IMR-90 (cell line): ENCODE data around the gene TNIP2. TPM values are rescaled to one million over a fixed set of nuclear protein-coding genes. Genes with fewer than 3 reads are reported as not detected.

Experiments
- ATAC-seq: fragments of 200-7000 bp; cut with Tn5 transposase; 2 replicates; pipeline ENCODE4 v1.9.1; 2020; ENCODE audit warnings: low read depth, mild to moderate bottlenecking, moderate library complexity
- BruUV-seq: library from RNA; stranded (reverse); fragments of 400-500 nt; replicated peaks from 2 replicates; lab custom pipeline; 2021; lab: Mats Ljungman, UMichigan
- CTCF ChIA-PET: fragments of 300-600 bp; formaldehyde crosslinking; extraction: SDS; loops from one replicate; lab custom pipeline; 2021; ENCODE audit warnings: antibody characterized with exemption; lab: Yijun Ruan, JAX
- POLR2A ChIA-PET: fragments of 300-600 bp; sonication (Branson Sonifier 250); formaldehyde crosslinking; loops from one replicate; lab custom pipeline; 2022; ENCODE audit warnings: antibody characterized with exemption; ENCODE audit not compliant: unreplicated experiment; lab: Charles Lee
- DNase-seq: peaks from one replicate; pipeline ENCODE4 v3.0.0; 2013
- H2AFZ ChIP-seq: replicated peaks from 2 replicates; pipeline ENCODE3; 2013; ENCODE audit warnings: low read length, mild to moderate bottlenecking; ENCODE audit not compliant: poor library complexity
- H2AK5ac ChIP-seq: 2 replicates; pipeline ENCODE4 v1.6.1; 2013; ENCODE audit warnings: low read depth, low read length, inconsistent platforms
- H2AK9ac ChIP-seq: replicated peaks from 2 replicates; pipeline ENCODE3; 2013; ENCODE audit warnings: mild to moderate bottlenecking, low read depth, low read length, moderate library complexity; ENCODE audit not compliant: poor library complexity
- H2BK120ac ChIP-seq: 2 replicates; pipeline ENCODE4 v1.6.1; 2013; ENCODE audit warnings: low read depth, low read length, inconsistent platforms
- H2BK15ac ChIP-seq: 3 replicates; pipeline ENCODE4 v1.6.1; 2013; ENCODE audit warnings: low read depth, low read length, inconsistent platforms
- H2BK20ac ChIP-seq: 2 replicates; pipeline ENCODE4 v1.6.1; 2013; ENCODE audit warnings: low read depth, mild to moderate bottlenecking, inconsistent platforms, low read length, moderate library complexity
- H2BK5ac ChIP-seq: 2 replicates; pipeline ENCODE4 v1.6.1; 2013; ENCODE audit warnings: mild to moderate bottlenecking, low read depth, low read length, inconsistent platforms; ENCODE audit not compliant: poor library complexity, severe bottlenecking
- H3K14ac ChIP-seq: replicated peaks from 2 replicates; pipeline ENCODE4 v1.6.1; 2013; ENCODE audit warnings: low read depth, low read length, inconsistent platforms
- H3K18ac ChIP-seq: 2 replicates; pipeline ENCODE4 v1.6.1; 2013; ENCODE audit warnings: low read depth, low read length, control low read depth
- H3K23ac ChIP-seq: 2 replicates; pipeline ENCODE4 v1.6.1; 2013; ENCODE audit warnings: low read depth, low read length, inconsistent platforms
- H3K27ac ChIP-seq: 2 replicates; pipeline ENCODE4 v1.5.1; 2013; ENCODE audit warnings: mild to moderate bottlenecking, control low read depth, low read length; ENCODE audit not compliant: insufficient read depth
- H3K27me3 ChIP-seq: 2 replicates; pipeline ENCODE4 v1.6.1; 2013; ENCODE audit warnings: low read length; ENCODE audit not compliant: control insufficient read depth, insufficient read depth
- H3K36me3 ChIP-seq: 2 replicates; pipeline ENCODE4 v1.6.1; 2013; ENCODE audit warnings: low read length, mixed read lengths; ENCODE audit not compliant: control insufficient read depth, insufficient read depth
- H3K4ac ChIP-seq: 2 replicates; pipeline ENCODE4 v1.6.1; 2013; ENCODE audit warnings: low read depth, low read length, inconsistent platforms
- H3K4me1 ChIP-seq: 2 replicates; pipeline ENCODE4 v1.6.1; 2013; ENCODE audit warnings: low read length, mixed read lengths; ENCODE audit not compliant: control insufficient read depth, insufficient read depth
- H3K4me2 ChIP-seq: 2 replicates; pipeline ENCODE4 v1.6.1; 2013; ENCODE audit warnings: low read depth, mild to moderate bottlenecking, control low read depth, low read length, moderate library complexity
- H3K4me3 ChIP-seq: 2 replicates; pipeline ENCODE4 v1.5.1; 2013; ENCODE audit warnings: low read depth, mild to moderate bottlenecking, control low read depth, low read length, moderate library complexity; ENCODE audit not compliant: insufficient read depth
- H3K56ac ChIP-seq: 2 replicates; pipeline ENCODE4 v1.6.1; 2013; ENCODE audit warnings: low read length, inconsistent platforms; ENCODE audit not compliant: insufficient read depth; ENCODE audit errors: extremely low read depth
- H3K79me1 ChIP-seq, 2 experiments: 2 replicates each; pipeline ENCODE4 v1.6.1; 2013; ENCODE audit warnings: low read length in 2 of 2, inconsistent platforms in 1 of 2, low read depth in 1 of 2
- H3K9ac ChIP-seq: 2 replicates; pipeline ENCODE4 v1.6.1; 2013; ENCODE audit warnings: low read depth, low read length, control low read depth
- H3K9me1 ChIP-seq: 2 replicates; pipeline ENCODE4 v1.6.1; 2013; ENCODE audit warnings: low read length, inconsistent platforms; ENCODE audit not compliant: insufficient read depth
- H3K9me3 ChIP-seq: 2 replicates; pipeline ENCODE4 v1.6.1; 2013; ENCODE audit warnings: low read length; ENCODE audit not compliant: control insufficient read depth, insufficient read depth
- H4K20me1 ChIP-seq: 2 replicates; pipeline ENCODE4 v1.6.1; 2013; ENCODE audit warnings: low read length, inconsistent platforms; ENCODE audit not compliant: insufficient read depth
- H4K5ac ChIP-seq: 2 replicates; pipeline ENCODE4 v1.6.1; 2013; ENCODE audit warnings: mild to moderate bottlenecking, low read depth, low read length, control low read depth
- H4K8ac ChIP-seq, 2 experiments: 2 replicates each; pipeline ENCODE4 v1.6.1; 2013; ENCODE audit warnings: low read depth in 2 of 2, low read length in 2 of 2, control low read depth in 1 of 2, inconsistent platforms in 1 of 2
- H4K91ac ChIP-seq: 2 replicates; pipeline ENCODE4 v1.6.1; 2013; ENCODE audit warnings: low read depth, low read length, inconsistent platforms; ENCODE audit not compliant: insufficient read depth
- BHLHE40 ChIP-seq: fragments of 150-350 bp; IDR thresholded peaks from 2 replicates; pipeline ENCODE4 v1.6.1; 2016; ENCODE audit warnings: mild to moderate bottlenecking, low read depth, low read length
- CEBPB ChIP-seq: IDR thresholded peaks from 2 replicates; pipeline ENCODE4 v1.6.1; 2012; ENCODE audit warnings: low read depth, low read length, improper control_type of control experiment
- FOS ChIP-seq: fragments of 150-350 bp; IDR thresholded peaks from 2 replicates; pipeline ENCODE4 v1.6.1; 2016; ENCODE audit warnings: low read depth, low read length
- MAFK ChIP-seq: IDR thresholded peaks from 2 replicates; pipeline ENCODE4 v1.6.1; 2012; ENCODE audit warnings: low read depth, low read length, improper control_type of control experiment
- MAZ ChIP-seq: IDR thresholded peaks from 2 replicates; pipeline ENCODE4 v1.6.1; 2012; ENCODE audit warnings: low read depth, mild to moderate bottlenecking, low read length, improper control_type of control experiment, moderate library complexity, borderline replicate concordance
- NFE2L2 ChIP-seq: fragments of 150-350 bp; IDR thresholded peaks from 2 replicates; pipeline ENCODE4 v1.6.1; 2016; ENCODE audit warnings: low read depth, mild to moderate bottlenecking, low read length
- RAD21 ChIP-seq: IDR thresholded peaks from 2 replicates; pipeline ENCODE4 v1.6.1; 2012; ENCODE audit warnings: low read length, improper control_type of control experiment
- RFX5 ChIP-seq: IDR thresholded peaks from 2 replicates; pipeline ENCODE4 v1.8.0; 2012; ENCODE audit warnings: low read depth, mild to moderate bottlenecking, low read length, moderate library complexity
- SMC3 ChIP-seq: fragments of 150-350 bp; IDR thresholded peaks from 2 replicates; pipeline ENCODE4 v1.6.1; 2016; ENCODE audit warnings: low read depth, mild to moderate bottlenecking, antibody characterized with exemption, low read length, moderate library complexity
- USF2 ChIP-seq: fragments of 150-350 bp; IDR thresholded peaks from 2 replicates; pipeline ENCODE4 v1.6.1; 2017; ENCODE audit warnings: mild to moderate bottlenecking, antibody characterized with exemption, low read length, low read depth
- WGBS, 2 experiments: methylation state at CpG; one replicate each; pipeline versions ENCODE4 v1.1.5 to v1.1.7; 2013; ENCODE audit warnings: missing lambda C conversion rate in 2 of 2; ENCODE audit not compliant: insufficient read length in 1 of 2; ENCODE audit errors: extremely low coverage in 2 of 2; 5-methylcytosine and 5-hydroxymethylcytosine counted together
- dilution Hi-C: fragments of 300-500 bp; cut with HindIII; formaldehyde crosslinking; loops from one replicate; pipeline ENCODE4 v1.14.3; 2018; ENCODE audit warnings: low sequenced_read_pairs; ENCODE audit not compliant: unreplicated experiment
- in situ Hi-C: fragments of 300-500 bp; cut with MboI; formaldehyde crosslinking; loops from 3 replicates; pipeline ENCODE4 v1.14.3; 2019; ENCODE audit warnings: low sequenced_read_pairs, inconsistent platforms, mixed read lengths
- intact Hi-C: fragments of 100-400 bp; cut with micrococcal nuclease; formaldehyde crosslinking; loops from 2 replicates; pipeline ENCODE4 v1.10.0; 2022
- polyA plus RNA-seq, 3 experiments: library from polyadenylated mRNA; depleted of rRNA; stranded (reverse); fragments of >200 nt; gene quantifications; 2 replicates each; pipeline ENCODE4 v1.2.3, GENCODE V29; 2012; ENCODE audit warnings: low replicate concordance in 1 of 3
- total RNA-seq: library from RNA; depleted of rRNA; stranded (reverse); fragments of >200 nt; gene quantifications from 2 replicates; pipeline ENCODE4 v1.2.3, GENCODE V29; 2012
- TF ChIP-seq, protein P1 (sequence below): fragments of 150-350 bp; IDR thresholded peaks from 2 replicates; pipeline ENCODE4 v1.6.1; 2016; ENCODE audit warnings: low read depth, mild to moderate bottlenecking, low read length, moderate library complexity, borderline replicate concordance

TNIP2 gene
- total and polyA plus RNA-seq, 2 of the 4 experiments (the other 2 are of a cell fraction): 33.3 to 38.5 TPM

- POLR2A ChIA-PET: no interaction called here
- no peak for DNase-seq
- WGBS, 2 experiments: 33% methylated on average over 1 of the region's 7 CpGs; no CpG with 5 or more reads in 1 of the 2 experiments
- intact Hi-C loops (no loop called here), dilution Hi-C loops (no loop called here), in situ Hi-C loops (no loop called here)
- Histone ChIP-seq H3K27ac (no peak overlapping the region), H3K4me1 (peaks cover 2% of the 10 kb centered on the region; the same call in 1 of the 2 replicates), H3K23ac (no peak overlapping the region), H4K5ac (no peak overlapping the region), H4K91ac (no peak overlapping the region), H4K8ac (no peak overlapping the region), H2AFZ (no peak overlapping the region), H2BK120ac (no peak overlapping the region), H3K79me1 (no peaks in the 10 kb centered on the region), H3K14ac (no peak overlapping the region), H3K18ac (no peak overlapping the region), H2BK5ac (no peak overlapping the region), H2AK9ac (peak overlapping the region; percentile 65), H2AK5ac (no peak overlapping the region), H3K9ac (no peak overlapping the region), H3K4ac (no peak overlapping the region), H3K9me1 (no peaks in the 10 kb centered on the region), H3K27me3 (peaks cover 3% of the 10 kb centered on the region), H2BK20ac (no peak overlapping the region), H3K9me3 (peaks cover 4% of the 10 kb centered on the region), H3K4me3 (no peak overlapping the region), H3K36me3 (no peaks in the 10 kb centered on the region), H4K20me1 (no peaks in the 10 kb centered on the region), H3K4me2 (no peak overlapping the region), H2BK15ac (no peak overlapping the region), H3K56ac (no peak overlapping the region)
- ATAC-seq: no peak
- CTCF ChIA-PET: no interaction called here
- TF ChIP-seq RAD21 (no peak), MAFK (no peak), FOS (no peak), BHLHE40 (no peak), NFE2L2 (no peak), MAZ (no peak), SMC3 (no peak), USF2 (no peak), RFX5 (no peak), CEBPB (no peak)
- TF ChIP-seq, protein P1, sequence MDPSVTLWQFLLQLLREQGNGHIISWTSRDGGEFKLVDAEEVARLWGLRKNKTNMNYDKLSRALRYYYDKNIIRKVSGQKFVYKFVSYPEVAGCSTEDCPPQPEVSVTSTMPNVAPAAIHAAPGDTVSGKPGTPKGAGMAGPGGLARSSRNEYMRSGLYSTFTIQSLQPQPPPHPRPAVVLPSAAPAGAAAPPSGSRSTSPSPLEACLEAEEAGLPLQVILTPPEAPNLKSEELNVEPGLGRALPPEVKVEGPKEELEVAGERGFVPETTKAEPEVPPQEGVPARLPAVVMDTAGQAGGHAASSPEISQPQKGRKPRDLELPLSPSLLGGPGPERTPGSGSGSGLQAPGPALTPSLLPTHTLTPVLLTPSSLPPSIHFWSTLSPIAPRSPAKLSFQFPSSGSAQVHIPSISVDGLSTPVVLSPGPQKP: no peak
- no TSS peak for BruUV-seq
Measured at GRCh38 chr4:2788101-2788500, 32.0 kb upstream of the TNIP2 start.
